NCI-H1694 (cell line): Measurements from ENCODE around the gene ZNF273.
A peak's percentile ranks its signal among the peaks of the same experiment; 100 is the strongest.
"Not testable (repeated sequence)": the region's sequence is repeated elsewhere in the genome, so short reads cannot be mapped to it uniquely, and the experiment has no call there.

Experiments
- DNase-seq: peaks from one replicate; lab custom pipeline; 2025; lab: John Stamatoyannopoulos, UW

The ZNF273 gene

DNA sequence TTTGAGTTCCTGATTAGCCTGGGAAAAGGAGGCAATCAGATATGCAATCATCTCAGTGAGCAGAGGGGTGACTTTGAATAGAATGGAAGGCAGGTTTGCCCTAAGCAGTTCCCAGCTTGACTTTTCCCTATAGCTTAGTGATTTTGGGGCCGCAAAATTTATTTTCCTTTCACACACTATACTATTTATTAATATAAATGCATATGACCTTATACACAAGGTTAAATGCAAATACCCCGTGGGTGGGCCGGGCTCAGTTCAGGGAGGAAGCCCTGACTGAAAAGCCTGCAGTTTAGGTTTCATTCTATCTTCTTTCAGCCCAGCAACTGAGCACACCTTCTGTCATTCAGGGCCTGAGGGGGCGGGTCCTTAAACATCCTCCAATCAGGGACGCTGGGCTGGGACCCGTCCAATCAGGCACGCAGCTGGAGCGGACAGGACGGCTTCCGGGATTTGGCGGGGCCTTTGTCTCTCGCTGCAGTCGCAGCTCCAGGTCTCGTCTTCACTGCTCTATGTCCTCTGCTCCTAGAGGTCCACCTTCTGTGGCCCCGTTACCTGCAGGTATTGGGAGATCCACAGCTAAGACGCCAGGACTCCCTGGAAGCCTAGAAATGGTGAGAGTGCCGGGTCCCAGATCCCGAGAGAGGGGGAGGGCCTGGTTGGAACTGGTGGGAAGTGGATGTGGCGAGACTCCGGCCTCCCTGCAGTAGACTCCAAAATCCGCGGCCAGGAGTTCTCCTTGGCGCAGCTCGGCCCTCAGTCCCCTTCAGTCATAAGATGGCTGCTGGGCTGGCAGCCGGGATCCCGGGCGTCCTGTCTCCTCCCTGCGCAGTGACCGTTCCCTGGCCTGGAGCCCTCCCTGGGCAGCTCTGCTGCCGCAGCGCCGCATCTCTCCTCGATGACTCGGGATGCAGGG lies at the start of gene ZNF273:
ZNF273 (plus strand) TSS at position 468 of the 916 bp plus-strand sequence; CDS start at position 513, 45 bp downstream.
- DNase-seq = peak; percentile 96

GRCh38 chr7:64853679-64854078 lies 49.4 kb upstream of the ZNF273 start:
- no peak for DNase-seq

GRCh38 chr7:64854969-64855368 lies 48.1 kb upstream of the ZNF273 start:
- DNase-seq = no peak

- DNase-seq = no peak
These were observed 40.1 kb upstream of the ZNF273 start for GRCh38 chr7:64863021-64863420.

DNA sequence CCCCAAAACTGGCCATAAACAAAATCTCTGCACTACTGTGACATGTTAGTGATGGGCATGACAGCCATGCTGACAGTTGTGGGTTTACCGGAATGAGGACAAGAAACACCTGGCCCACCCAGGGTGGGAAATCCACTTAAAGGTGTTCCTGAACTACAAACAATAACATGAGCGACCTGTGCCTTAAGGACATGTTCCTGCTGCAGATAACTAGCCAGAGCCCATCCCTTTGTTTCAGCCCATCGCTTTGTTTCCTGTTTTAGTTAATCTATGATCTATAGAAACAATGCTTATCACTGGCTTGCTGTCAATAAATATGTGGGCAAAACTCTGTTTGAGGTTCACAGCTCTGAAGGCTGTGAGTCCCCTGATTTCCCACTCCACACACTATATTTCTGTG lies 39.5 kb upstream of the ZNF273 start:
- not testable (repeated sequence) for DNase-seq

DNA sequence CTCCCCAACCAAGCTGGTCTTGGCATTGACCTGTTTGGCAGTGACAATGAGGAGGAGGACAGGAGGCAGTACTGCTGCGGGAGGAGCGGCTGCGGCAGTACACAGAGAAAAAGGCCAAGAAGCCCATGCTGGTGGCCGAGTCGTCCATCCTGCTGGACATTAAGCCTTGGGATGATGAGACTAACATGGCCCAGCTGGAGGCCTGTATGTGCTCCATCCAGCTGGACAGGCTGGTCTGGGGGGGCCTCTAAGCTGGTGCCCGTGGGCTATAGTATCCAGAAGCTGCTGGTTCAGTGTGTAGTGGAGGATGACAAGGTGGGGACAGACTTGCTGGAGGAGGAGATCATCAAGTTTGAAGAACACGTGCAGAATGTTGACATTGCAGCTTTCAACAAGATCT lies 39.1 kb upstream of the ZNF273 start:
- DNase-seq = no peak

- no peak for DNase-seq
These were observed 35.1 kb upstream of the ZNF273 start for GRCh38 chr7:64867863-64868440.

DNA sequence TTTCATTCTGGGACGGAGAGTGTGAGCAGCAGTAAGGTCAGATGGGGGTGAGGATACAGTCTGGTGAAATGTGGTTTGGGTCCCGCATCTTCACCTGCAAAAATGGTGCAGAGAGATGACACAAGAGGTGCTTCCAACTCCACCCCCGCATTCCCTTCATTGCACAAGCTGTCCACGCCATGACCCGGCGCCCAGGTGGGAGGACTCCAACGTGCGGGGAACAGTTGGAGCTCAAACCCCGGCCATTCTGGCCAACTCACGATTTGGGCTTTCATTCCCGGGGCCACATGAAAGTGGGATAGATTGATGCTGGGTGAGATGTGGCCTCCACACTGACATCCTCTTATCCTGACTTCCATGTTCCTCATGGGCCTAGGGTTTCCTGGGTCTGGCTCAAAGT lies 34.6 kb upstream of the ZNF273 start:
- DNase-seq = no peak

GRCh38 chr7:64869121-64869725 lies 33.9 kb upstream of the ZNF273 start:
- DNase-seq = no peak

- no peak for DNase-seq
These were observed 33.0 kb upstream of the ZNF273 start for GRCh38 chr7:64869912-64870562.

GRCh38 chr7:64870656-64871055 lies 32.4 kb upstream of the ZNF273 start:
- no peak for DNase-seq

DNA sequence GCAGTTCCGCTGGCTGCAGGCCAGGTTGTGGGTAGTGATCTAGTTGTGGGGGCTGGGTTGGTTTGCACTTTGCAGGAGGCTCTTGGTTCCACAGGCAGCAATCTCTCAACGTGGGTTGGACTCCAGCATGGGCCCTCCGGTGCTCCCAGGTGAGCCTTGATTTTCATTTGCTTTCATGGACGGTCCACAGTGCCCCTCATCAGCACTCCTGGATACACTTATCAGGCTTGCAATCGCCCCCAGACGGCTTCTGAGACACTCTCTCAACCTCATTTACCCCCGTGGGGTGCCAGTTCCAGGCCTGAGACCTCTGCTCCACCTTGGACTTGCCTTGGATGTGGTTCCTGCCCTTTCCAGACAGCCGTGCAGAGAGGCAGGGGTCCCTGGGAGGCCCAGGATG lies 31.3 kb upstream of the ZNF273 start:
- no peak for DNase-seq

GRCh38 chr7:64872351-64873154 lies 30.5 kb upstream of the ZNF273 start:
- no peak for DNase-seq

DNA sequence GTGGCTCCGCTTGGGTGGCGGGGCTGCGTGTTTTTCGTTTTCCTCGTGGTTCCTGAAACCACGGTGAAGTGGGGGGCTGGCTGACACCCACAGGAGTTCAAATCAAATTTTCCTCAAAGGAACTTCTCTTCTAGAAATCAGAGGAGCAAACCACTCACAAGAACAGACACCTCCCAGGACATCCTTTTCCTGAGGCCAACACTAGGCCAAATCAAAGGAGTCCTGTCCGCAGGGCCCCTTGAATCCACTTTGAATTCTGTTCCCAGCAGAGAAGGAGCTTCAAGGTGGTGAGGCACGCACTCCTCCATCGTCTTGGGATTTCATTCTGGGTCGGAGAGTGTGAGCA lies 29.9 kb upstream of the ZNF273 start:
- DNase-seq = no peak

DNA sequence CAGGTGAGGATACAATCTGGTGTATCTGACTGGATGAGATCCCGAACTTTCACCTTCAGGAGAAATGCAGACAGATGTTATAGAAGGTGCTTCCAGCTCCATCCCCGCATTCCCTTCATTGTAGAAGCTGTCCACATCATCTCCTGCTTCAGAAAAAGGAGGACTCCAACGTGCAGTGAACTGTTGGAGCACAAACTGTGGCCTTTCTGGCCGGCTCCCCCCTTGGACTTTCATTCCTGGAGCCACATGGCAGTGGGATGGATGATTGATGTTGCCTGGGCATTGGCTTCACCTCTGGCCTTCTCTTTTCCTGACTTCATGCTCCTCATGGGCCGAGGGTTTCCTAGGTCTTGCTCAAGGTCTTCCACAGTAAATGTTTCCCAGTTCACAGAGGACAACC lies 29.6 kb upstream of the ZNF273 start:
- no peak for DNase-seq

DNA sequence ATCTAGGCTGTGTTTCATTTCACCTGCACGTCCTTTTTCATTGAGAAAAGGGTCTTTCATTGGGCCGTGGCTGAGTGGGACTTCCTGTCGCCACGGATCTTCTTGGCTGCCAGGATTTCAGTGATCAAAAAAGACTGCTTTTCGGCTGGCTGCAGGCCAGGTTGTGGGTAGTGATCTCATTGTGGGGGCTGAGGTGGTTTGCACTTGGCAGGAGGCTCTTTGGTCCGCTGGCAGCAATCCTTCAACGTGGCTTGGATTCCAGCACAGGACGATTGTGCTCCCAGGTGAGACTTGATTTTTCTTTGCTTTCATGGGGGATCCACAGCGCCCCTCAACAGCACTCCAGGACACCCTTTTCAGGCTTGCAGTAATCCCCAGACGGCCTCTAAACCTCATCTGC lies 29.0 kb upstream of the ZNF273 start:
- no peak for DNase-seq

DNA sequence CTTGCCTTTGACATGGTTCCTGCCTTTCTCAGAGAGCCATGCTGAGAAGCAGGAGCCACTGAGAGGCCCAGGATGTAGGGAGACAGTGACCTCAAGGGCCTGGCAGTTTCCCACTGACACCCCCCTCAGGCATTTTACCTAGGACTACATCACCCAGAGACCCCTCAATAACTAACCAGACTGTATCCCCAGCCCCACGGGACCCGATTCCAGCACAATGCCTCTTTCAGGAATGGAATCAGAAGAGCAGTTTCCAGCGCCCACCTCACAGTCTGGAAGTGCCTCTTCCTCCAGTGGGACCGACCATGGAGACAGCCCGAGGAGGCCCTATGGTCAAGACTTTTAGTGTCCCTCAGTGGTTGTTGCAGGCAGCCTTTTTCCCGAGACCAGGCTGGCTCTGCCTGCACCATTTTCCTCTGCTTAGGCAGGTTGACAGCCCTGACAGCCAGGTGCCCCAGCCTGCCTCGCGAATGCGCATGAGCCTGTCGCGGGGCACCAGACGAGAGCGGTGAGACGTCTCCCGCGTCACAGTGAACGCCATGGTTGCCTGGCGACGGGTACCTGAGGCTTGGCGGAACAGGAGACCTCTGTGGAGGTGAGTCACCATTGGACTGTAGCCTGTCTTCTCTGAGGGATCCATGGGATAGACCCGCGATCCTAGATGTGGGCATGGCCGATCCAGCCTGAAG lies 28.4 kb upstream of the ZNF273 start:
- no peak for DNase-seq

GRCh38 chr7:64875258-64875657 lies 27.8 kb upstream of the ZNF273 start:
- no peak for DNase-seq

DNA sequence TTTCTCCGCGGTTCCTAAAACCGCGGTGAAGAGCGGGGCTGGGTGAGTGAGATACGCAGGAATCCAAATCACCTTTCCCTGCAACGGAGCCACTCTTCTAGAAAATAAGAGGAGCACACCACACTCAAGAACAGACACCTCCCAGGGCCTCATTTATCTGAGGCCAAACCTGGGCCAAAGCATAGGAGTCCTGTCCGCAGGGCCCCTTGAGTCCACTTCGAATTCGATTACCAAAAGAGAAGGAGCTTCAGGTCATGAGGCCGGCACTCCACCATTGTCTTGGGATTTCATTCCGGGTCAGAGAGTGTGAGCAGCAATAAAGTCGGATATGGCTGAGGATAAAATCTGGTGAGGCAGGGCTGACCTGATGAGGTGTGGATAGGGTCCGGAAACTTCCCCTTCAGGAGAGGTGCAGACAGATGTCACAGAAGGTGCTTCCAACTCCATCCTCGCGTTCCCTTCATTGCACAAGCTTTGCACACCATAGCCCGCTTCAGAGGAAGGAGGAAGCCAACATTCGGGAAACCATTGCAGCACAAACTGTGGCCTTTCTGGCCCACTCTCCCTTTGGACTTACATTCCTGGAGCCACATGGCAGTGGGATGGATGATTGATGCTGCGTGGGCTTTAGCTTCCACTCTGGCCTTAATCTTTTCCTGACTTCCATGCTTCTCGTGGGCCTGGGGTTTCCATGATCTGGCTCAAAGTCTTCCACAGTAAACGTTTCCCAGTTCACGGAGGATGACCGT lies 27.2 kb upstream of the ZNF273 start:
- no peak for DNase-seq
